ENCODE measurements around the gene FAHD1.
"Not testable (repeated sequence)": the region's sequence is repeated elsewhere in the genome, so short reads cannot be mapped to it uniquely, and the experiment has no call there.

The FAHD1 gene

GRCh38 chr16:1790261-1790610 is 36.8 kb upstream of the FAHD1 start:
- DNase-seq: no peak

- DNase-seq: no peak
Observed at GRCh38 chr16:1790611-1791255, 36.3 kb upstream of the FAHD1 start.

- no peak for DNase-seq
Observed at GRCh38 chr16:1791256-1791942, 35.6 kb upstream of the FAHD1 start.

- no peak for DNase-seq
Observed at GRCh38 chr16:1791943-1792812, 34.8 kb upstream of the FAHD1 start.

GRCh38 chr16:1792836-1793577 is 34.0 kb upstream of the FAHD1 start:
- no peak for DNase-seq

GRCh38 chr16:1793578-1794220 is 33.3 kb upstream of the FAHD1 start, which contains the start of gene IGFALS:
TSS of gene IGFALS (minus strand) at chr16:1793705. CDS start at chr16:1793652, 53 bp downstream.
- no peak for DNase-seq

- DNase-seq: no peak
Observed at GRCh38 chr16:1794221-1794871, 32.7 kb upstream of the FAHD1 start.

- DNase-seq: no peak
Observed at GRCh38 chr16:1794908-1795666, 31.9 kb upstream of the FAHD1 start.

- not testable (repeated sequence) for DNase-seq
Observed at GRCh38 chr16:1799263-1799662, 27.7 kb upstream of the FAHD1 start.

- no peak for DNase-seq
Observed at GRCh38 chr16:1800701-1801100, 26.3 kb upstream of the FAHD1 start.

GRCh38 chr16:1807626-1808025 is 19.4 kb upstream of the FAHD1 start:
- no peak for DNase-seq

- DNase-seq: no peak
Observed at GRCh38 chr16:1808691-1809090, 18.3 kb upstream of the FAHD1 start.

- DNase-seq: no peak
Observed at GRCh38 chr16:1809281-1809801, 17.7 kb upstream of the FAHD1 start.

GRCh38 chr16:1810106-1810505 is 16.9 kb upstream of the FAHD1 start:
- no peak for DNase-seq

GRCh38 chr16:1810536-1810935 is 16.5 kb upstream of the FAHD1 start:
- DNase-seq: no peak

- peak; percentile 34 to 47 for DNase-seq
Observed at GRCh38 chr16:1812732-1813163, 14.3 kb upstream of the FAHD1 start.

GRCh38 chr16:1815461-1815860 is 11.5 kb upstream of the FAHD1 start:
- no peak for DNase-seq

GRCh38 chr16:1816396-1817275 is 10.4 kb upstream of the FAHD1 start:
- DNase-seq: no peak

GRCh38 chr16:1817276-1817589 is 9.8 kb upstream of the FAHD1 start:
- DNase-seq: no peak

- DNase-seq: no peak
Observed at GRCh38 chr16:1817716-1818115, 9.3 kb upstream of the FAHD1 start.
